CD4-positive, alpha-beta T cell treated with Interleukin-17A for 1 hour (primary cell): ENCODE measurements around the gene HLCS.

Source experiments
- DNase-seq: peaks from one replicate; pipeline ENCODE4 v3.0.0-alpha.2; 2020

HLCS gene

DNA sequence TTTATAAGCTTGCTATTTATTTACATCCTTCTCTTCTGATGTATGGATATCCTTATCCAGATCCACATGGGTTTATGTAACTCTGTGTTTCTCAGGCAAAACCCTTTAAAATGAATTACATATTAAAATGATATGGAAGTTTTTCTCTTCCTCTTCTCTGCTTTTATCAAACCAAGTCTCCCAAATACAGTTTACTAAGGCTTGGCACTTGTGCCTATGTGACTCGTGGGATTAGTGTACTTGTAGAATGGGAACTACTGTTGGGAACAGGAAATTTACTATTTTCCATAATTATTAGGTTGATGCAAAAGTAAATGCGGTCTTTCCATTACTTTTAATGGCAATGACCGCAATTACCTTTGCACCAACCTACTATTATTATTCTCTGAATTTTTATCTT lies 252.7 kb downstream of the HLCS start:
- DNase-seq = no peak

- no peak for DNase-seq
Observed at GRCh38 chr21:36710729-36711048, 255.8 kb downstream of the HLCS start.

GRCh38 chr21:36709868-36710728 lies 256.4 kb downstream of the HLCS start:
- DNase-seq = no peak

DNA sequence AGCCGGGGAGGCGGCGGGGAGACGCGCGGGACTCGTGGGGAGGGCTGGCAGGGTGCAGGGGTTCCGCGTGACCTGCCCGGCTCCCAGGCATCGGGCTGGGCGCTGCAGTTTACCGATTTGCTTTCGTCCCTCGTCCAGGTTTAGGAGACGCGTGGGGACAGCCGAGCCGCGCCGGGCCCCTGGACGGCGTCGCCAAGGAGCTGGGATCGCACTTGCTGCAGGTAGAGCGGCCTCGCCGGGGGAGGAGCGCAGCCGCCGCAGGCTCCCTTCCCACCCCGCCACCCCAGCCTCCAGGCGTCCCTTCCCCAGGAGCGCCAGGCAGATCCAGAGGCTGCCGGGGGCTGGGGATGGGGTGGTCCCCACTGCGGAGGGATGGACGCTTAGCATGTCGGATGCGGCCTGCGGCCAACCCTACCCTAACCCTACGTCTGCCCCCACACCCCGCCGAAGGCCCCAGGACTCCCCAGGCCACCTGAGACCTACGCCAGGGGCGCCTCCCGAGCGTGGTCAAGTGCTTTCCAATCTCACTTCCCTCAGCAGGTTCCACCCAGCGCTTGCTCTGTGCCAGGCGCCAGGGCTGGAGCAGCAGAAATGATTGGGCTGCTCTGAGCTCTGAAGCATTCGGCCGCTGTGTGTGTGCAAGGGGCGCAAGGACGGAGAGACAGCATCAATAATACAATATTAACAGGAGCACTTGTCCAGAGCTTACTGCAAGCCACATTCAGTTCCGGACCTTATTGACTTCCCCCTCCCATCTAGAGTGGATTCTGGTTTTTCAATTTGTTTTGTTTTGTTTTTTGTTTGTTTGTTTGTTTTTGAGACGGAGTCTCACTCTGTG lies 257.2 kb downstream of the HLCS start:
- DNase-seq = no peak

GRCh38 chr21:36708286-36709029 lies 258.0 kb downstream of the HLCS start:
- no peak for DNase-seq

- no peak for DNase-seq
Observed at GRCh38 chr21:36707763-36708285, 258.6 kb downstream of the HLCS start.

DNA sequence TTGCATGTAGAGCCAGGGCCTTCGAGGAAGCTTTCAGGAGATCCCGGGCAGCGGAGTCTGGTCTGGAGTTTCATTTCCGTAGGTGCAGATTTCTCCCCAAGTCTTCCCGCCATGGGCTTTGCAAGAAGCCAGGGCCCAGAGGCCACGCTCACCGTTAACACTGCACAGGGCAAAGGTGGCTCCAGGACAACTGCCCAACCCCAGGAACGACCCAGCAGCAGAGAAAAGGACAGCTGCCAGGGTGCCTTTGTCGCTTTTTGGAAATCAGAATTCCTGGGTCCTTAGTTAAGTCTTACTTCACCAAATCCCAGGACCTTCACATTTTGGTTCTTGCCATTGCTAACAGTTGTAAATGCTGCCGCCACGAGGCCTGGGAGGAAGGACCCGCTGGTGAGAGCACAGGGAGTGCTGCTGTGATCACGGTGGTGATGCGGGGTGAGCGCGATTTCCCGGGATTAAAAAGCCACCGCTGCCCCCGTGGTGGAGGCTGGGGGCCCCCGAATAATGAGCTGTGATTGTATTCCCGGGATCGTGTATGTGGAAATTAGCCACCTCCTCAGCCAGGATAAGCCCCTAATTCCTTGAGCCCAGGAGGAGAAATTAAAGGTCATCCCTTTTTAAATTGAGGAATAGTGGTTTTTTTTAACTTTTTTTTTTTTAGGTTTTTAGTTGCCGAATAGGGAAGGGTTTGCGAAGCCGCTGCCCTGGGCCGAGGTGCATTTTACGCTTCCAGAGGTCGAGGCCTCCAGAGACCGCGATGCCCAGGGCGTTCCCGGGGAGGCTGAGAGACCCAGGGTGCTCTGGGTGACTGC lies 259.3 kb downstream of the HLCS start:
- DNase-seq = no peak

- no peak for DNase-seq
Observed at GRCh38 chr21:36706482-36706852, 260.0 kb downstream of the HLCS start.

GRCh38 chr21:36705679-36706481 lies 260.6 kb downstream of the HLCS start:
- no peak for DNase-seq

DNA sequence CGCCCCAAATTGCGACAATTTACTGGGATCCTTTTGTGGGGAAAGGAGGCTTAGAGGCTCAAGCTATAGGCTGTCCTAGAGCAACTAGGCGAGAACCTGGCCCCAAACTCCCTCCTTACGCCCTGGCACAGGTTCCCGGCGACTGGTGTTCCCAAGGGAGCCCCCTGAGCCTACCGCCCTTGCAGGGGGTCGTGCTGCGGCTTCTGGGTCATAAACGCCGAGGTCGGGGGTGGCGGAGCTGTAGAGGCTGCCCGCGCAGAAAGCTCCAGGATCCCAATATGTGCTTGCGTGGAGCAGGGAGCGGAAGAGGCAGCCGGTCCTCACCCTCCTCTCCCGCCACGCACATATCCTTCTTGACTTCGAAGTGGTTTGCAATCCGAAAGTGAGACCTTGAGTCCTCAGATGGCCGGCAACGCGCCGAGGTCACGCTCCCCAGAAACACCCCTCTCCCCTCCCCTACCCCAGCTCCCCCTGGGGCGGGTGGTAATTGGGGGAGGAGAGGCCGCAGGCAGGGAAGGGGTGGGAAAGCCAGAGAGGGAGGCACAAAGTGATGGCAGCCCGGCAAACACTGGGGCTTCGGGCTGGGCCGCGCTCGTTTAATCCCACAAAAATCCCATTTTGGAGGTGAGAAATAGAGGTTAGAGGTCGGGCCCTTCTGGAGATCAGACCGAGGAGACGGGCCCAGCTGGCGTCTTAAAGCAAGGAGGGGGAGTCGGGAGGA lies 261.4 kb downstream of the HLCS start:
- no peak for DNase-seq

GRCh38 chr21:36704281-36704957 lies 262.1 kb downstream of the HLCS start:
- DNase-seq = no peak

DNA sequence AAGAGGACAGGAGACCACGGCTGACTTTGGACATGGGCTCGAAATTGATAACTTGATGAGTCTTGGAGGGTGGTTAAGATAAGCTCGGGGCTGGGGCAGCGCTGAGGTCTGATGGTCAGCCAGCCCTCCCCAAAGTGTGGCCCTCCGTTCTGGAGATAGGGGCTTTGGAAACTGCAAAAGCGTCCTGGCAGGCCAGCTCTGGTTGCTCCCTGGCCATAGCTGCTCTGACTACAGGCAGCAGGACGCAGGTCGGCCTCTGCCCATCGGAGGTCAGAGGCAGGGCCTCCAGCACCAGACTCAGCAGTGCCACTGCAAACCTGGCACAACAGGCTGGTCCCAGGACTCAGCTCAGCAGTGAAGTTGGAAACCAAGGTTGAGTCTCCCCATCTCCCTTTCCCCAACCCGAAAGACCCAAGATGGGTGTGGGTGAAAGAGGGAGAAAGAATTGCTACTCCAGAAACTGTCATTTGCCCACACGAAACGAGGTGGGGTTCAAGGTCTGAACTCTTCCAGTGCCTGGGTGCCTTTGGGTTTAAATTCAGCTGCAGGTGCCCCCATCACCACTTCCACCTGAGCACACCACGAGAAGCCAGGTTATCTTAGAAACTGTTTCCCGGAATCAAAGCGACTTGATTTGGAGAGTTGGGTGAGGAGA lies 262.7 kb downstream of the HLCS start:
- DNase-seq = no peak

GRCh38 chr21:36703123-36703522 lies 263.3 kb downstream of the HLCS start:
- no peak for DNase-seq

DNA sequence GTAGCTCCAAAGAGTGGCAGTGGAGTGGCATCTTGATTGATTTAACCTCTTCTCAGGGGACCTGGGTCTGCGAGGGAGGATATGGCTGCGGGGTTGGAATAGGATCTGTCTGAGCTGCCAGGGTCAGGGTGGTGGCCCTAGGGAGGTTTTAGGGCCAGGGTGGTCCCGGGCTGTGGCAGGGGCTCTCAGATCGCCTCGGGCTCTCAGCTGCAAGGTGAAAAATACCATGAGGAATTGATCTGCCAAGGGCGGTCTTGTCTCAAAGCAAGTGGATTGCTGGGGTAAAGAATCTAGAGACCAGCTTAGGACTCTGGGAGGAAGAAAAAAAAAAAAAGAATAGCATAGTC lies 263.9 kb downstream of the HLCS start:
- no peak for DNase-seq

DNA sequence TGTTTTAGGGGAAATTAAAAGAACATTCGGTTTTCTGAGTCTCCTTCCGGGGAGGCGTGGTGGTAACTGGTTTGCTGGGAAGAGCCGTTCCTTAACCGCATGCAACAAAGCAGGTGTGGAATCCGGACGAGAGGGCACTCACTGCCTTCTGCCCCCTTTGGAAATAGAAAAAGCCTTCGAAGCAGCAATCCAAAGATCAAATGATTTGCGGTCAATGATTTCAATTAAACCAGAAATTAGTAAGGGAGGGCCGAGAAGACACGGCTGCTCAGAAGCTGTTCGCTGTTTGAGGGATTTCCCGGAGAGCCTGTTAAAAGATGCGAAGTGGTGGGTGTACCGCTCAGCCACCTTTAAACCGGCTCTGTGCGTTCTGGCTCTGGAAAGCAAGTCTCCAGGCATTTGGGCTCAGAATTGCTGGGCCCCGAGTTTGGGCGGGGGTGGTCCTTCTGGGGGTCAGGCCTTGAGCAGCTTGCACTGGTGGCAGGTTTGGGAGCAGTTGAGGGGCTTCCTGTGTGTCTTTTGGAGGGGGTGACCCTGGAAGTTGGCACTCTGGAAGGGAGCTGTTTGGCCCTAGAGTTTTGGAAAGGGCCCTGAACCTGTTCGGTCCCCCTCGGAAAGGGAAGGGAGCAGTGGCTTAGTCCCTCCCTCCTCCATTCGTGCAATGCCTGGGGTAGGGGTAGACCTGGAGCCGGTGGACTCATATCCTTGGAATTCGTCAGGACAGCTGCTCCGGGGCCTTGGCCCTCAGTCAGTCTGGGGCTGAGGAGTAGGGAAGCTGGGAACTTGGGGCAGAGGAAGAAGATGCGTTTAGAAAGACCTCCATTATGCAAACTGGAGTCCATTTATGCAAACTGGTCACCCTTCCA lies 264.5 kb downstream of the HLCS start:
- DNase-seq = no peak

- DNase-seq = no peak
Observed at GRCh38 chr21:36700971-36701755, 265.3 kb downstream of the HLCS start.
